HEK293 (cell line): Measurements from ENCODE around the gene NCOA7.

ENCODE experiments used
- BCL11B ChIP-seq: fragments of 450-650 bp; formaldehyde crosslinking; IDR thresholded peaks from 2 replicates; pipeline ENCODE4 v1.5.1; 2016; ENCODE audit warnings: low read depth, missing biosample characterization, missing genetic modification characterization
- EGR2 ChIP-seq: fragments of 450-650 bp; formaldehyde crosslinking; IDR thresholded peaks from 2 replicates; pipeline ENCODE4 v1.5.1; 2016; ENCODE audit warnings: low read depth, missing biosample characterization, missing genetic modification characterization
- GLIS1 ChIP-seq: fragments of 450-650 bp; formaldehyde crosslinking; IDR thresholded peaks from 2 replicates; pipeline ENCODE4 v1.5.1; 2016; ENCODE audit warnings: missing biosample characterization, missing genetic modification characterization
- KLF8 ChIP-seq: fragments of 450-650 bp; formaldehyde crosslinking; IDR thresholded peaks from 2 replicates; pipeline ENCODE4 v1.5.1; 2016; ENCODE audit warnings: missing biosample characterization, missing genetic modification characterization
- MZF1 ChIP-seq: fragments of 450-650 bp; formaldehyde crosslinking; IDR thresholded peaks from 2 replicates; pipeline ENCODE4 v1.5.1; 2017; ENCODE audit warnings: missing biosample characterization, missing genetic modification characterization, borderline replicate concordance
- PBX3 ChIP-seq: sonication (generic); formaldehyde crosslinking; IDR thresholded peaks from 2 replicates; pipeline ENCODE4 v1.8.1; 2022; ENCODE audit warnings: mild to moderate bottlenecking, moderate library complexity, missing genetic modification reagents
- PRDM2 ChIP-seq: fragments of 450-650 bp; formaldehyde crosslinking; IDR thresholded peaks from 2 replicates; pipeline ENCODE4 v1.5.1; 2016; ENCODE audit warnings: missing biosample characterization, missing genetic modification characterization, borderline replicate concordance
- SP2 ChIP-seq: fragments of 450-650 bp; formaldehyde crosslinking; IDR thresholded peaks from 2 replicates; pipeline ENCODE4 v1.5.1; 2016; ENCODE audit warnings: missing biosample characterization, missing genetic modification characterization
- WT1 ChIP-seq: fragments of 450-650 bp; formaldehyde crosslinking; IDR thresholded peaks from 2 replicates; pipeline ENCODE4 v1.5.1; 2016; ENCODE audit warnings: missing biosample characterization, missing genetic modification characterization
- YY1 ChIP-seq: fragments of 450-650 bp; formaldehyde crosslinking; IDR thresholded peaks from 2 replicates; pipeline ENCODE4 v1.5.1; 2018; ENCODE audit warnings: missing biosample characterization, missing genetic modification characterization
- ZBTB20 ChIP-seq: fragments of 450-650 bp; formaldehyde crosslinking; IDR thresholded peaks from 2 replicates; pipeline ENCODE4 v1.5.1; 2016; ENCODE audit warnings: missing biosample characterization, missing genetic modification characterization
- ZFHX2 ChIP-seq: fragments of 450-650 bp; formaldehyde crosslinking; conservative IDR thresholded peaks from 2 replicates; pipeline ENCODE4 v1.5.1; 2016; ENCODE audit warnings: missing biosample characterization, missing genetic modification characterization
- ZNF112 ChIP-seq: fragments of 450-650 bp; formaldehyde crosslinking; IDR thresholded peaks from 2 replicates; pipeline ENCODE4 v1.5.0; 2017; ENCODE audit warnings: missing biosample characterization, missing genetic modification characterization
- ZNF140 ChIP-seq: fragments of 450-650 bp; formaldehyde crosslinking; IDR thresholded peaks from 2 replicates; pipeline ENCODE4 v1.5.1; 2016; ENCODE audit warnings: missing biosample characterization, missing genetic modification characterization
- ZNF16 ChIP-seq: fragments of 450-650 bp; formaldehyde crosslinking; IDR thresholded peaks from 2 replicates; pipeline ENCODE4 v1.5.1; 2016; ENCODE audit warnings: low read depth, missing biosample characterization, missing genetic modification characterization
- ZNF221 ChIP-seq: fragments of 450-650 bp; formaldehyde crosslinking; IDR thresholded peaks from 2 replicates; pipeline ENCODE4 v1.5.1; 2017; ENCODE audit warnings: missing biosample characterization, missing genetic modification characterization, borderline replicate concordance
- ZNF354C ChIP-seq: fragments of 450-650 bp; formaldehyde crosslinking; IDR thresholded peaks from 2 replicates; pipeline ENCODE4 v1.5.1; 2016; ENCODE audit warnings: missing biosample characterization, missing genetic modification characterization, low read depth, borderline replicate concordance
- ZNF423 ChIP-seq: fragments of 450-650 bp; formaldehyde crosslinking; IDR thresholded peaks from 2 replicates; pipeline ENCODE4 v1.5.1; 2016; ENCODE audit warnings: missing biosample characterization, missing genetic modification characterization
- ZNF473 ChIP-seq: fragments of 450-650 bp; formaldehyde crosslinking; IDR thresholded peaks from 2 replicates; pipeline ENCODE4 v1.5.1; 2017; ENCODE audit warnings: missing biosample characterization, missing genetic modification characterization
- ZNF518A ChIP-seq: fragments of 450-650 bp; formaldehyde crosslinking; conservative IDR thresholded peaks from 2 replicates; pipeline ENCODE4 v1.5.1; 2016; ENCODE audit warnings: low read depth, missing biosample characterization, missing genetic modification characterization
- ZNF596 ChIP-seq: fragments of 450-650 bp; IDR thresholded peaks from 2 replicates; pipeline ENCODE4 v1.5.0; 2018; ENCODE audit warnings: missing biosample characterization, mild to moderate bottlenecking, missing genetic modification characterization, moderate library complexity
- ZNF791 ChIP-seq: fragments of 450-650 bp; formaldehyde crosslinking; IDR thresholded peaks from 2 replicates; pipeline ENCODE4 v1.5.1; 2016; ENCODE audit warnings: missing biosample characterization, missing genetic modification characterization
- ZNF843 ChIP-seq: fragments of 450-650 bp; formaldehyde crosslinking; IDR thresholded peaks from 2 replicates; pipeline ENCODE4 v1.5.1; 2016; ENCODE audit warnings: missing biosample characterization, missing genetic modification characterization
- ZSCAN16 ChIP-seq: fragments of 450-650 bp; formaldehyde crosslinking; IDR thresholded peaks from 2 replicates; pipeline ENCODE4 v1.5.1; 2016; ENCODE audit warnings: missing biosample characterization, missing genetic modification characterization
- ZSCAN30 ChIP-seq: fragments of 450-650 bp; IDR thresholded peaks from 2 replicates; pipeline ENCODE4 v1.5.1; 2018; ENCODE audit warnings: missing biosample characterization, mild to moderate bottlenecking, missing genetic modification characterization, moderate library complexity

Gene NCOA7

GRCh38 chr6:125791151-125791819, 525 bp downstream of the NCOA7 start (continued):
- no peak for TF ChIP-seq ZNF221 (tag by site-specific recombination)
- no peak; the same call in 1 of the 2 replicates for TF ChIP-seq YY1 (tag by site-specific recombination)
- TF ChIP-seq ZNF518A (tag by site-specific recombination), result 0 out of 2 replicates have a peak, but pooled peaks have one; percentile 10
- no peak for TF ChIP-seq ZSCAN16
- no peak for TF ChIP-seq KLF8 (tag by site-specific recombination)
- TF ChIP-seq WT1 (tag by site-specific recombination), result no peak; the same call in 1 of the 2 replicates
- TF ChIP-seq SP2 (tag by site-specific recombination), result no peak
- TF ChIP-seq ZNF596 (tag by site-specific recombination), result no peak
- no peak for TF ChIP-seq ZNF473
- TF ChIP-seq MZF1 (tag by site-specific recombination), result no peak
- no peak for TF ChIP-seq ZNF112 (tag by site-specific recombination)
- TF ChIP-seq ZFHX2 (tag by site-specific recombination), result peak; percentile 58
- TF ChIP-seq ZNF791 (tag by site-specific recombination), result no peak
- TF ChIP-seq EGR2 (tag by site-specific recombination), result 0 out of 2 replicates have a peak, but pooled peaks have one; percentile 20
- TF ChIP-seq PBX3 (CRISPR knock-in tag), result no peak
- TF ChIP-seq ZNF843 (tag by site-specific recombination), result peak; percentile 22; the same call in 1 of the 2 replicates
- TF ChIP-seq ZSCAN30 (tag by site-specific recombination), result no peak
- 0 out of 2 replicates have a peak, but pooled peaks have one; percentile 6 for TF ChIP-seq BCL11B (tag by site-specific recombination)
- TF ChIP-seq ZNF423 (tag by site-specific recombination), result no peak
- TF ChIP-seq GLIS1 (tag by site-specific recombination), result no peak
- TF ChIP-seq ZNF354C (tag by site-specific recombination), result no peak
- TF ChIP-seq ZNF140 (tag by site-specific recombination), result no peak
- no peak for TF ChIP-seq PRDM2 (tag by site-specific recombination)
- peak; percentile 78; the same call in 1 of the 2 replicates for TF ChIP-seq ZBTB20 (tag by site-specific recombination)
- TF ChIP-seq ZNF16, result no peak
